T47D (cell line): ENCODE data around the gene CLIC6.

Experiments
- DNase-seq, 2 experiments: peaks; one replicate each; pipeline versions ENCODE4 v3.0.0 to v3.0.0-alpha.2; 2011 to 2012; ENCODE audit warnings: low read depth in 1 of 2, low spot score in 1 of 2
- JUND ChIP-seq: IDR thresholded peaks from 2 replicates; pipeline ENCODE4 v1.6.1; 2012; ENCODE audit warnings: low read depth
- in situ Hi-C: cut with HindIII; loops from 2 replicates; pipeline ENCODE4 v1.10.0; 2016; ENCODE audit warnings: low sequenced_read_pairs, low pct_unique_long_range_greater_than_20kb

Gene CLIC6

GRCh38 chr21:34724131-34724856 lies 55.5 kb downstream of the CLIC6 start:
- TF ChIP-seq JUND = no peak
- no peak for DNase-seq
- in situ Hi-C loops = no loop called here

- in situ Hi-C loops = no loop called here
- no peak for DNase-seq
- no peak for TF ChIP-seq JUND
These were observed 56.0 kb downstream of the CLIC6 start for GRCh38 chr21:34724857-34725195.

GRCh38 chr21:34726627-34727337 lies 58.0 kb downstream of the CLIC6 start:
- peak in 1 of 2 experiments; percentile 79 for DNase-seq
- no peak for TF ChIP-seq JUND
- in situ Hi-C loops = no loop called here

GRCh38 chr21:34728479-34728878 lies 59.7 kb downstream of the CLIC6 start:
- DNase-seq = peak; percentile 26 to 100
- no peak; the same call in 1 of the 2 replicates for TF ChIP-seq JUND
- in situ Hi-C loops = no loop called here

- in situ Hi-C loops = no loop called here
- peak in 1 of 2 experiments; percentile 83 for DNase-seq
- no peak for TF ChIP-seq JUND
These were observed 61.4 kb downstream of the CLIC6 start for GRCh38 chr21:34730194-34730593.

- peak; percentile 29; the same call in 1 of the 2 replicates for TF ChIP-seq JUND
- peak in 1 of 2 experiments; percentile 85 for DNase-seq
- in situ Hi-C loops = no loop called here
These were observed 62.1 kb downstream of the CLIC6 start for GRCh38 chr21:34730756-34731445.

- no peak for DNase-seq
- TF ChIP-seq JUND = no peak
- in situ Hi-C loops = no loop called here
These were observed 63.6 kb downstream of the CLIC6 start for GRCh38 chr21:34732388-34732821.

GRCh38 chr21:34733852-34734251 lies 65.1 kb downstream of the CLIC6 start:
- TF ChIP-seq JUND = no peak
- in situ Hi-C loops = no loop called here
- DNase-seq = peak in 1 of 2 experiments; percentile 24

- peak in 1 of 2 experiments; percentile 100 for DNase-seq
- peak; percentile 96; the same call in 1 of the 2 replicates for TF ChIP-seq JUND
- in situ Hi-C loops = no loop called here
These were observed 65.9 kb downstream of the CLIC6 start for GRCh38 chr21:34734696-34735095.

- in situ Hi-C loops = no loop called here
- peak in 1 of 2 experiments; percentile 86 for DNase-seq
- no peak for TF ChIP-seq JUND
These were observed 67.5 kb downstream of the CLIC6 start for GRCh38 chr21:34736116-34736874.

GRCh38 chr21:34737115-34737514 lies 68.3 kb downstream of the CLIC6 start:
- in situ Hi-C loops = no loop called here

GRCh38 chr21:34740198-34740597 lies 71.4 kb downstream of the CLIC6 start:
- TF ChIP-seq JUND = no peak
- in situ Hi-C loops = no loop called here

More at GRCh38 chr21:34737115-34737514, 68.3 kb downstream of the CLIC6 start:
- TF ChIP-seq JUND = peak; percentile 94; the same call in 1 of the 2 replicates
- peak in 1 of 2 experiments; percentile 99 for DNase-seq

More at GRCh38 chr21:34740198-34740597, 71.4 kb downstream of the CLIC6 start:
- no peak for DNase-seq
